ENCODE measurements around the gene EPHA10.

DNA sequence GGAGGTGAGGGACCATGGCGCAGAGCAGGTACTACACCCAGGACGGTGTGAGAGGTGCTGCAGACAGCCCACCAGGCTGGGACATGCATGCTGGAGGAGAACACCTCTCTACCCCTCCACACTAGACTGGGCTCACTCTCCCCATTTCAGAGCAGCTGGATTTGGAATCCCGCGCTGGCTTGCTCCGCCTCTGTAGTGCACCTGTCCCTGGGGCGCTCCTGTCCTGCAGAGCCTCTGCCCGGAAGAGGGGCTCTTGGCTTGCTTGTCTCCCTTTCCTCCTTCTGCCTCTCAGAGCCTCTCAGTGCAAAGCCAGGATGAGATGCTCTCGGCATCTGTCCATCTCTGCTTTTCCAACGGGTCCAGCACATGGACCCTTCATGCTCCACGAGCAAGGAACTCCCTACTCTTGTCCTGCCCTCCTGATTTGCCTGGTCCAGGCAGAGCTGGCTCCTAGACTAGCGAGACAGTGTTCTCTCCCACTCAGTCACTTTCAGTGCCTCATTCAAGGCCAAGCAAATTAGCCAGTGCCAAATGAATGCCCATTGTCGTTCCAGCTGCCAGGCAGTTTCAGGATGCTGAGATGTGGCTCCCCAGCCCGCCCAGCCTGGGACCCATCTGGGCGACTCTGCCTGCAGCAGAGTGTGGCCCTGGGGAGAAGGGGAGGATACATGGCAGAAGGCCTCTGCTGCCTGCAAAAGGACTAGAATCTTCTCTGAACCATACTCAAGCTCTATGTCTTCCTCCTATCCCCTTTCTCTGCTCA lies 38.9 kb downstream of the EPHA10 start:
- TF ChIP-seq, protein P1, sequence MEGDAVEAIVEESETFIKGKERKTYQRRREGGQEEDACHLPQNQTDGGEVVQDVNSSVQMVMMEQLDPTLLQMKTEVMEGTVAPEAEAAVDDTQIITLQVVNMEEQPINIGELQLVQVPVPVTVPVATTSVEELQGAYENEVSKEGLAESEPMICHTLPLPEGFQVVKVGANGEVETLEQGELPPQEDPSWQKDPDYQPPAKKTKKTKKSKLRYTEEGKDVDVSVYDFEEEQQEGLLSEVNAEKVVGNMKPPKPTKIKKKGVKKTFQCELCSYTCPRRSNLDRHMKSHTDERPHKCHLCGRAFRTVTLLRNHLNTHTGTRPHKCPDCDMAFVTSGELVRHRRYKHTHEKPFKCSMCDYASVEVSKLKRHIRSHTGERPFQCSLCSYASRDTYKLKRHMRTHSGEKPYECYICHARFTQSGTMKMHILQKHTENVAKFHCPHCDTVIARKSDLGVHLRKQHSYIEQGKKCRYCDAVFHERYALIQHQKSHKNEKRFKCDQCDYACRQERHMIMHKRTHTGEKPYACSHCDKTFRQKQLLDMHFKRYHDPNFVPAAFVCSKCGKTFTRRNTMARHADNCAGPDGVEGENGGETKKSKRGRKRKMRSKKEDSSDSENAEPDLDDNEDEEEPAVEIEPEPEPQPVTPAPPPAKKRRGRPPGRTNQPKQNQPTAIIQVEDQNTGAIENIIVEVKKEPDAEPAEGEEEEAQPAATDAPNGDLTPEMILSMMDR (IDR thresholded peaks at IDR 0.05; ENCODE audit: insufficient read depth, low read depth, low read length), result no peak
- no peak for TF ChIP-seq EZH2 (IDR thresholded peaks at IDR 0.05; ENCODE audit: insufficient read depth, low read length)
